Bone marrow (tissue), 2 donors: ENCODE data around the gene C2orf49.
"Not testable (repeated sequence)": the region's sequence is repeated elsewhere in the genome, so short reads cannot be mapped to it uniquely, and the experiment has no call there.

Experiments
- DNase-seq, 2 donors: peaks; one replicate each; lab custom pipeline; 2025; lab: John Stamatoyannopoulos, UW

Gene C2orf49

DNA sequence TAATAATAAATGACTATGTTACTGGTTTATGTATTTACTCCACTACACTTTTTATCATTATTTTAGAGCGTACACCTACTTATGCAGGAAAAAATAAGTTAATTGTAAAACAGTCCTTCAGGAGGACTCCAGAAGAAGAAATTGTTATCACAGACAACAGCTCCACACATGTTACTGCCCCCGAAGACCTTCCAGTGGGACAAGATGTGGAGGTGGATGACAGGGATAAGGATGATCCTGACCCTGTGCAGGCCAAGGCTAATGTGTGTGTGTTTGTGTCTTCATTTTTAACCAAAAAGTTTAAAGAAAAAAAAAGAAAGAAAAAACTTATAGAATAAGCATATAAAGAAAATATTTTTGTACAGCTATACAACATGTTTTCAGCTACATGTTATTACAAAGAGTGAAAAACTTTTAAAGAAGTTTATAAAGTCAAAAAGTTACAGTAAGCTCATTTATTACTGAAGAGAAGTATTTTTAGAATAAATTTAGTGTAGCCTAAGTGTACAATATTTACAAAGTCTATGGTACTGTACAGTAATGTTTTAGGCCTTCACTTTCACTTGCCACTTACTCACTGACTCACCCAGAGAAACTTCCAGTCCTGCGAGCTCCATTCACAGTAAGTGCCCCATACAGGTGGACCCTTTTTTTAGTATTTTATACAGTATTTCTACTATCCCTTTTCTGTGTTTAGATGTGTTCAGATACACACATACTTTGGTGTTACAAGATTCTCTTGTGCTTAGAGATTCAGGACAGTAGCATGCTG lies 15.3 kb upstream of the C2orf49 start:
- DNase-seq = peak in 1 of 2 donors; percentile 24

DNA sequence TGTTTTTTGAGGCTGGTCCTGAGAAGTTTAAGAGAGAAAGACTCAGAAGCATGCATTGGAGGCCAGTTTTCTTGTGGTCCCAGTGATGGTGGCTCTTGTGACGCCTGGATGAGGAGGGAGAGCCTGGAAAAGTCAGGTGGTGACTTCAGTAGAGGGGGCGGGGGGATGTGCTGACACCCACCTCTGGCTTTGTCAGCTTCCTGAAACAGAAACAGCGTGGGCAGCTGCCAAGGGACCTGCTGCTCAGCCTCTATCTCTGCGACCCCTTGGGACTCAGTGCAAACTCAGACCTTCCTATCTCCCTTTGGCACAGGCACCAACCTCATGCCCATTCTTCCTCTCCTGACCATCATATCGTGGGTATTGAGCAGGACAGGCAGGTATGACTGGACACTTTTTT lies 14.2 kb upstream of the C2orf49 start:
- DNase-seq = no peak

DNA sequence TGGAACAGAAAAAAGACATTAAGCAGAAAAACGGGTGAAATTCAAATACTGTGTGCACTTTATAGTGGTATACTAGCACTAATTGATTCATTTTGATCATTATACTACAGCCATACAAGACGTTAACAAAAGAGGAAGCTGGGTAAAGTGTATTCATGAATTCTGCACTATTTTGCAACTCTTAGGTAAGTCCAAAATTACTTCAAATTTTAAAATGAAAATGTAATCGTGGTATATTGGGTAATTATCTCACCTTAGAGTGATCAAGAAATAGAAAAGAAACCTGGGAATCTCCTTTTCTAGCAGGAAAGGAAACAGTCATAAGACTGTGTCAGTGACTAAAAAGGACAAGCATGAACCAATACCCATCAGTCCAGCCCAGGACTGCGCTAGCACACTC lies 13.2 kb upstream of the C2orf49 start:
- DNase-seq = peak in 1 of 2 donors; percentile 25

GRCh38 chr2:105324732-105325131 lies 12.6 kb upstream of the C2orf49 start:
- DNase-seq = no peak

DNA sequence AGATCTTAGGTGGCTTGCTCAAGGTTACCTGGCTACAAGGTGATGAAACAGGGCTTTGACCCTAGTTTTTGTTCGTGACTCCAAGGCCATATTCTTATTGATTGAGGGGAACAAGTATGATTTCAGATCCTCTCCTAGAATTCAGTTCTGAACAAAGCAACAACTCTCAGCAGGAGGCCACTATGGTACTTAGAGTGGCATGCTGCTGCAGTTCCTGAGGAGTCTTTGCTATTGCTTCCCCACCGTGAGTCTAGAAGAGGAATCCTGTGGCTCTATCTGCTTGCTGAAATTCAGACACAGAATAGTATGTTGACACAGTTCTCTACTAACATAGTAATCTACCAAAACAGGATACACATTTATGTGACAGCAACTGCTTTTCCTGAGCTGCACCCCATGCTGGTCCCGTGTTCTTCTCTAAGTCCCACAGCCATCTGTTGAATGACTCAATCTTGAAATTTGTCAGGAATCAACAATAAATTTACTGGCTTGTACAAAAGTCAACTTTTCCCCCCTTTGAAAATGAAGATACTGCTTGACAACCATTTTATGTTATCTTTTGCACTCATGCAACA lies 11.9 kb upstream of the C2orf49 start:
- DNase-seq = peak in 1 of 2 donors; percentile 97

- DNase-seq = not testable (repeated sequence)
Observed at GRCh38 chr2:105327271-105327670, 10.1 kb upstream of the C2orf49 start.

DNA sequence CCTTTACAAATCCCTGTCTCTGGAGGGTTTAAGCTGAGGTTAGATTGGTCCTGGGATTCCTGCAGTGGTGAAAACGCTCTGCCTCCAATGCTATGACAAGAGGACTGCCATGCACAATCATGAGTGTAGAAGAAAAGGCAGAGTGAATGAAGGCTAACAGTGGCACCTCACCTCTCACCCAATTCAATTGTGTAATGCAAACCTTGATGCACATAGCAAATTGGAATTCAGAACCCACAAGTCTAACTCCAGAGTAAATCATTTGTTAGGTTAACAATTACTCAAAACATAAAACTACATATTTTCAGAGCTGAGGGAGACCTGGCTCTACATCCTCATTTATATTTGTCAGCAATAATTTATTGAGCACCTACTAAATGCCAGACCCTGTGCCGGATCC lies 9.7 kb upstream of the C2orf49 start:
- DNase-seq = no peak

GRCh38 chr2:105328281-105329196 lies 8.8 kb upstream of the C2orf49 start:
- no peak for DNase-seq

DNA sequence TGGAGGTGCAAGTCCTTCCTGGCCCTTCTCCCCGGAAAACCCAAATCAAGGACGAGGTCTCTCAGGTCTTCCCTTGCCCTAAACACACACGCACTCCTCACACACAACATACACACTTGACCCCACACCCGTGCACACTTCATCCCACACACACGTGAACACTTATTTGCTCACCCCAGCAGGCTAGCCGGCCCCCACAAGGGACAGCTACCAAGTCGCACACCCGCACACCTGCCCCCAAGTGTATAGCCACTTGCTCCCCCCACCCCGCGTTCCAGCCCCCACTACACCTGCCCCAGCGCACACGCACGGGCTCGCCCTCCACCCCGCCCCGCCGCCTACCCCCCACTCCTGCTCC lies 8.2 kb upstream of the C2orf49 start:
- DNase-seq = no peak

DNA sequence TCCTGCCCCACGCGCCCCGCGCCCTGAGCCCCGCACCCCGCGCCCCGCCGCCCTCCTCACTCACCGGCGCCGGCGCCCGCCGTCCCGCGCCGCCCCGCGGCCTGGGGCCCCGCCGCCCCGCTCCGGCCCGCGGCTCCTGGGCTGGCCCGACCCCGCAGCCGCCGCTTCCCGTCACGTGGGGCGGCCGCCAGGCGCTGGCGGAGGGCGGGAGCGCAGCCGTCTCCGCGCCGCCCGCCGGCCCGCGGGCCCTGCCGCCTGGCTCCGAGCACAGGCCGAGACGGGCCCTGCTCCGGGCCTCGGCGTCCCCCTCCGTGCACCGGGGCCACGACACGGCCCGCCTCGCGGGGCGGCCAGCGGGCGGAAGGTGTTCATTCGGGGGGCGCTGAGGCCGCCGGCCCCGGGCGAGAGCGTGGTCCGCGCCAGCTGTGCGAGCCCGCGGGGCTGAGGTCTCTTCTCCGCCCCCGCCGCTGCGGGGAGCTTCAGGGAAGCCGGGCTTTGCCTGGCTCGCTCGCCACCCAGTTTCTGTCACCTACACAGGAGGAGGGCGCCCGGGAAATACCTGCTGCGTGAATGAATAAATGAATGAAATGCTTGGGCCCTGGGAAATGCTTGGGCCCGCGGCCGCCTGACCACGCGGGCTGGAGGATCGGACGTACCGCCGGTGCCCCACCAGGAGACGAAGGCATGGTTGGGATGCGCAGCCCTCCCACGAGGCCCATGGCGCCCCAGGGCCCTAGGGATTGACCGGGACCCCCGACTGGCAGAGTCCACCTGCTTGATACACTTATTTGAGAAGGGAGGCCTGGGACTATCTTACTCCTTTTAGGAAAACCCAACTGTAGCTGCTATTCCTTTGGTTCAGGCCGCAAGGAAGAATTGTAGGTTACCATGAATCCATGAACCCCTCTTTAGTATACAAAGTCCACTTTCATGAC lies 7.5 kb upstream of the C2orf49 start, which contains the start of gene TGFBRAP1:
TSS of gene TGFBRAP1 (minus strand) at position 175 of the 935 bp plus-strand sequence. CDS start 21,434 bp downstream, outside the sequence.
- DNase-seq = peak in 1 of 2 donors; percentile 29

DNA sequence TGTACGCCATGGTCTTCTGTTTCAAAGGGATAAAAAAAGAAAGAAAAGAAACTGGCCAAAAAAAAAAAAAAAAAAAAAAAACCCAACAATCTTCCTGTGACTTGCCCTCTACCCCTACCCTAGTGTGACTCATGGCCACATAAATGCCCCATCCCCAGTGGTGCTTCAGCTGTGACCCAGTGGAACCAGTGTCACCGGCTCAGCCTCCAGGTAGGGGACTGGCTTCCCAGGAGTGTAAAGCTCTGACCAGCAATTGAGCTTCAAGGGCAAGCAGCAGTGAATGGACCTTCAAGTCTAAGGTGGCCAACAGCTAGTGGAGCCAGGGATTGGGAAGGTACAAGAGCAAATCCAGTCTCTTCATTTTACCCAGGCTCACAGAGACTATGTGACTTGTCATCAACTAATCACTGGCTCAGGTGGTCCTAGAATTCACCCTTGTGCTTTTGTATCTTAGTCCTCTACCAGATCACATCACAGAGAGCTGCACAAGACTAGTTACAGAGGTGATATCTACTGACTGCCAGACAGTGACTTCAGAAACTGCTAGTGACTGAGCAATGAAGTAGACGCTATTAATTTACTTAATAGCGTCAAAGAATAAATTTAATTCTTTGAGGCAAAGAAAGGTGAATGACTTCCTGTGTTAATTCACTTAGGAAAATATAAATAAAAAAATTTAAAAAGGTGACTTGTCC lies 6.5 kb upstream of the C2orf49 start:
- DNase-seq = peak in 1 of 2 donors; percentile 22

- DNase-seq = no peak
Observed at GRCh38 chr2:105334211-105334610, 3.1 kb upstream of the C2orf49 start.

GRCh38 chr2:105335469-105335868 lies 1.9 kb upstream of the C2orf49 start:
- DNase-seq = no peak

GRCh38 chr2:105336786-105337121 lies 586 bp upstream of the C2orf49 start:
- DNase-seq = no peak

DNA sequence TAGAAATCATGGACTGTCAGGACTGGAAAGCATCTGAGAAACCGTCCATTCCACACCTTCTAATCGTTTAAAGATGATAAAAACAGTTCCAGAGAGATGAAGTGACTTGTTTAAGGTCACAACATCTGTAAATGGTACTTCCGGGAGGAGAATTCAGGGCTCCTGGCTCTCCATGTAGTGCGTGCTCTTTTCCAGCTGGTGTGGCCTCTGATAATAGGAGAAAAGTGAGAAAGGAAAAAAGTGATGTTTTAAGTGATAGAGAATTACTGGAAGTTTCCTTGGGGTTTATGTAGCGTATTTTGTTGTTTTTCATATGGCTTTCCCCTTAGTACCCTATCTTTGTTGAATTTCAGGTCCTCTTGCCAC lies 663 bp downstream of the C2orf49 start:
- no peak for DNase-seq

DNA sequence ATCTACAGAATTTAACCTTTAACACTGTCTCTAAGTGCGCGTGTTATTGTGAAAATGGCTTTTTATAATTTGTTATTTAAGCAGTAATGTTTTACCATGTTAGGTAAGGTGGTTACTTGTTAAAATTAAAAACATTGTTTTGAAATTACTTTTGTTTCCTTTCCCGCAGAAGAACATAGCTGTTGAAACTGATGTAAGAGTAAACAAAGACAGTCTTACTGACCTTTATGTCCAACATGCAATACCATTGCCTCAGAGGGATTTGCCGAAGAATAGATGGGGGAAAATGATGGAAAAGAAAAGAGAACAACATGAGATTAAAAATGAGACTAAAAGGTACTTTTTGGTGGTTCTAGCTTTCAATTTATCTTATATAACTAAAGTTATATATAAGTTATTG lies 2.1 kb downstream of the C2orf49 start:
- no peak for DNase-seq

GRCh38 chr2:105344704-105345345 lies 7.5 kb downstream of the C2orf49 start:
- DNase-seq = peak in 1 of 2 donors; percentile 61

- DNase-seq = no peak
Observed at GRCh38 chr2:105357122-105357521, 19.8 kb downstream of the C2orf49 start.

DNA sequence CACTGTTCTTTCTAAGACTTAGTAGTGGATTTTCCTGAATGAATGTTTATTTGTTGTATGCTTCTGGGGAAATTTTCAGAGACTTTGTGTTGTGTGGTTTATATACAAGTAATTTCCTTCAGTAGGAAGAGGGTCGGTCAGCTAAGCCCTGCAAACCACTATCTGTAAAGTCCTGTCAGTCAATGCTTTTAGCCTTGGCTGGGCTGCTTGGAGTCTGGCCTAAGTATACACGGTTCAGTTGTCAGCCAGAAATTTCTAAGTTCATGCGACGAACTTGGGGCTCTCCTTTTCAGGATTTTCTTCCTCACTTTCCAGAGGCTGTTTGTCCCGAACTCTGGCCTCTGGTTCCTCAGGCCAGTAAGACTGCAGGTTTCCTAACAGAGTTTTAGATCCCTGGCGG lies 21.3 kb downstream of the C2orf49 start:
- DNase-seq = no peak

DNA sequence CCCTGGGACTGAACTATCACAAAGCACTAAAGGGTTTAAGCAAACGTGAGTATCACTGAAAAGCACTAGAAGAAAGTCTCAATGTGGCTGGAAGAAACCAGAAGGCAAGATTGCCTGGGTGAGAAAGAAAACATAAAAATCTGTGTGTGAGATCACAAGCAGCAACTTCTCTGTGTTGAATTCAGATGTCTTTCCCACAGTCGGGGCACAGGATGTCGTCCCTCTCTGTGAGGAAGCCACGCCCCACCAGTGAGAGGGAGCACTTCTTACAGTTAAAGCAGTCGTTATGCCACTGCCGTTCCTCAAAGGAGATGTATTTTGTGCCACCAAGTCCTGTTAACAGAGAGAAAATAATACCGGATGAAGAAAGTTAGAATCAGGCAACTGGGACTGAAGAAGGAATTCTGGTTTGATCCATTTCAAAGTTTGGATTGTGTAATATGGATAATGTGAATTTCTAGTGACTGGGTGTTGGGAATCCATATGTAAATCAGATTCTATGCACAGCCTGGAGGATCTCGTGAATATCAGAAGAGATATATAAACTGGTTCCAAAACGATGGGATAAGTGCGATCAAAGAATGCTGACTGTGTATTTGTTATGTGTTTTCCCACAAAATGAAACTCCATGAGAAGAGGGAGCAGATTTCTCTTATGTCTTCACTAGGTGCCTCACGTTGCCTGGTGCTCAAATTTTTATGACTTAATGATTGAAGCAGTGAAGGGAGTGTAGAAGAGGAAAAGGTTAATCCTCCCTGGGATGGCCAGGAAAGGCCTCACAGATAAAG lies 24.0 kb downstream of the C2orf49 start:
- peak in 1 of 2 donors; percentile 40 for DNase-seq
